Islet of Langerhans (tissue), 1 donor: ENCODE measurements around the gene PPTC7.
"Not testable (repeated sequence)": the region's sequence is repeated elsewhere in the genome, so short reads cannot be mapped to it uniquely, and the experiment has no call there.

Experiments used
- FAIRE-seq: peaks from one replicate; lab custom pipeline; 2011; peaks lifted over from hg19 to GRCh38; lab: Jason Lieb, UNC

The PPTC7 gene

GRCh38 chr12:110585231-110585799, 2.2 kb upstream of the PPTC7 start:
- no peak for FAIRE-seq

- FAIRE-seq = no peak
Measured at GRCh38 chr12:110582276-110583136, 612 bp downstream of the PPTC7 start.

DNA sequence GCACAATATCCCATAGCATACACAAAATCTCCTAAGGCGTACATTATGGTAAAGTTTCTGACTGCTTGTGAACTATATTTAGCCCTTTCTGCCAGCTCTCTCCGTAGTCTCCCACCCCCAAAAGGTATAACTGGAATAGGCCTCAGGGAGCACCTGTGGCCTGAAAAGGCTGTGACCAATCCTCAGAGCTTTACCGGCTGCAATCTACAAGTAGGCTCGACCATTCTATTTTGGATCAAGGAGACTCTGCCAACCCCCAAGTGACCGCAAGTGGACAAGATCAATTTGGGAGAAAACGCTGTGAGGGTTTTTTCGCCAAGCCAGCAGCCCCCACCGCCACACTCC, 1.2 kb downstream of the PPTC7 start:
- FAIRE-seq = no peak

GRCh38 chr12:110579535-110580253, 3.4 kb downstream of the PPTC7 start:
- no peak for FAIRE-seq

GRCh38 chr12:110578694-110579534, 4.2 kb downstream of the PPTC7 start:
- no peak for FAIRE-seq

DNA sequence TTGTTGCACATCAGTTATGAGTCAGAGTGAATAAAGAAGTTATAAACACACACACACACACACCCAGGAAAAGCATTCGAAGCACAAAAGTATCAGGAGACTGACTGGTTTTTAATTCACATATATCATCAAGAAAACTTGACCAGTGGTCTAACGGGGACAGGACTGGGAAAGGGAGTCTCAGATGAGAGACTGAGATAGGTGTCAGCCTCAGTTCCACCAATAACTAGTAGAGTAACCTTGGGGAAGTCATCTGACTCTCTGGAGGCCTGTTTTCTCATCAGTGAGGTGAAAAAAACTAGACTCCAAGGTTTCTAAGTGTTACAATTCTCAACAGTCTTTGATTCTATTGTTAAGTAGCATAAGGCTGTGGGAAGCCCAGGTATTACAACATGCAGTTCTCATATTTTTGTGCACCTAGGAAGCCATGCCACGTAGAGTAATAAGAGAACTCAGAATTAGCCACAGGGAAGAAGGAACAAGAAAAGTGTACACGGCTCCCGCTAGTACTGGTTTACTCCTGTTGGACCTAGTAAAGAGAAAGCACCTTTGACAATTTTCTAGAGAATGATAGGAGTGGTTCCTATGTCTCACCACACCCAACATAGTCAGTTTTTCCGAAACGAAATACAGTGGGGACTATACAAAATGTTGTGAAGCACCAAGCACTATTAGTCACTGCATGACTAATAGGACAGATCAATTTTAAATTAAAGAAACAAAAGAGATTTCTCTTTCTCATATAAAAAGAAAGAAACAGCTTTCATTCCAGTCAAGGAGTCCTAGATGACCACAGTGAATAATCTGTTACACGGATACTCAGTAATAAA, 5.0 kb downstream of the PPTC7 start:
- FAIRE-seq = no peak

DNA sequence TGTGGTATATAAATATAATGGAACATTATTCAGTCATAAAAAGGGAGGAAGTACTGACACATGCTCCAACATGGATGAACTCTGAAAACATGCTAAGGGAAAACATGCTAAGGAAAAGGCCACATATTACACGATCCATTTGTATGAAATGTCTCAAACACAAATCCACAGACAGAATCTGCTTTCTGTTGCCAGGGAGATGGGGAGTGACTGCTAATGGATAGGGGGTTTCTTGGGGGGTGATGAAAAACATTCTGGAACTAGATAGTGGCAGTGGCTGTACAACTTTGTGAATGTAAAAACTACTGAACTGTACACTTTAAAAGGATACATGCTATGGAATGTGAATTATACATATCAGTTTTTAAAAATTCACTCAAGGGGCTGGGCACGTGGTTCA, 6.6 kb downstream of the PPTC7 start:
- FAIRE-seq = no peak

- no peak for FAIRE-seq
Measured at GRCh38 chr12:110575326-110575725, 7.8 kb downstream of the PPTC7 start.

GRCh38 chr12:110574717-110575230, 8.3 kb downstream of the PPTC7 start:
- not testable (repeated sequence) for FAIRE-seq

DNA sequence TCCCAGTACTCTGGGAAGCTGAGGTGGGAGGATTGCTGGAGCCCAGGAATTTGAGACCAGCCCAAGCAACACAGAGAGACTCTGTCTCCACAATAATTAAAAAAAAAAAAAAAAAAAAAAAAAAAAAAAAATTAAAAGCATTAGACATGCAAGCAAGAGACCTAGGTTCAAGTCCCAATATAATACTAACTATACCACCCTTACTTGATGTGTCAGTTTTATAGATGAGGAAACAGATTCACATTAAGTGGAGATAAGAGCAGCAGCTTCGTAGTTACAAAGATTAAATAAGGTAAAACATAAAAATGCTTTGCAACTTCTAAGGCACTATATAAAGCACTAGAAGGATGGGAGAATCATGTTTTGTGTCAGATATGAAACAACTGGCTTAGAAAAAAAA, 9.1 kb downstream of the PPTC7 start:
- FAIRE-seq = no peak

- FAIRE-seq = not testable (repeated sequence)
Measured at GRCh38 chr12:110570798-110571197, 12.3 kb downstream of the PPTC7 start.

DNA sequence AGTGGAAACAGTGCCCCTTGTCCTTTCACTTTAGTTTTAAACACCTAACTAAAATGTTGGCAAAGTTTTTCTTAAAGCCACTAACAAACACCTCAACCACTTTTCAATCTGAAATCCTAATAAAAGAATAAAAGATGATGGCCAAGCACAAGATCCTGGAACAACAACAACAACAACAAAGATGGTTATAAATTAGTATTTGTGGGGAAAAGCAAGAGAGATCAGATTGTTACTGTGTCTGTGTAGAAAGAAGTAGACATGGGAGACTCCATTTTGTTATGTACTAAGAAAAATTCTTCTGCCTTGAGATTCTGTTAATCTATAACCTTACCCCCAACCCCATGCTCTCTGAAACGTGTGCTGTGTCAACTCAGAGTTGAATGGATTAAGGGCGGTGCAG, 13.3 kb downstream of the PPTC7 start:
- not testable (repeated sequence) for FAIRE-seq

DNA sequence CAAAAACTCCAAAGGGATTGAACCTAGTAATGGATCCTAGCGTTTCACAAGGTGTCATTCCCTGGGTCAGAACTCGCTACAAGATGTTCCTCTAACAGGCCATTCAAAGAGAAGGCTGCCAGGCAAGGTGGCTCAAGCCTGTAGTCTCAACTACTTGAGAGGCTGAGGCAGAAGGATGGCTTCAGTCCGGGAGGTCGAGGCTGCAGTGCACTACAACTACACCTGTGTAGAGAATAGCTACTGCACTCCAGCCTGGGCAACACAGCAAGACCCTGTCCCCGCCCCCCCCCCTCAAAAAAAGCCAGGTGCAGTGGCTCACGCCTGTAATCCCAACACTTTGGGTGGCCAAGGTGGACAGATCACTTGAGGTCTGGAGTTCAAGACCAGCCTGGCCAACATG, 14.4 kb downstream of the PPTC7 start:
- FAIRE-seq = no peak

GRCh38 chr12:110566993-110567392, 16.1 kb downstream of the PPTC7 start:
- no peak for FAIRE-seq

DNA sequence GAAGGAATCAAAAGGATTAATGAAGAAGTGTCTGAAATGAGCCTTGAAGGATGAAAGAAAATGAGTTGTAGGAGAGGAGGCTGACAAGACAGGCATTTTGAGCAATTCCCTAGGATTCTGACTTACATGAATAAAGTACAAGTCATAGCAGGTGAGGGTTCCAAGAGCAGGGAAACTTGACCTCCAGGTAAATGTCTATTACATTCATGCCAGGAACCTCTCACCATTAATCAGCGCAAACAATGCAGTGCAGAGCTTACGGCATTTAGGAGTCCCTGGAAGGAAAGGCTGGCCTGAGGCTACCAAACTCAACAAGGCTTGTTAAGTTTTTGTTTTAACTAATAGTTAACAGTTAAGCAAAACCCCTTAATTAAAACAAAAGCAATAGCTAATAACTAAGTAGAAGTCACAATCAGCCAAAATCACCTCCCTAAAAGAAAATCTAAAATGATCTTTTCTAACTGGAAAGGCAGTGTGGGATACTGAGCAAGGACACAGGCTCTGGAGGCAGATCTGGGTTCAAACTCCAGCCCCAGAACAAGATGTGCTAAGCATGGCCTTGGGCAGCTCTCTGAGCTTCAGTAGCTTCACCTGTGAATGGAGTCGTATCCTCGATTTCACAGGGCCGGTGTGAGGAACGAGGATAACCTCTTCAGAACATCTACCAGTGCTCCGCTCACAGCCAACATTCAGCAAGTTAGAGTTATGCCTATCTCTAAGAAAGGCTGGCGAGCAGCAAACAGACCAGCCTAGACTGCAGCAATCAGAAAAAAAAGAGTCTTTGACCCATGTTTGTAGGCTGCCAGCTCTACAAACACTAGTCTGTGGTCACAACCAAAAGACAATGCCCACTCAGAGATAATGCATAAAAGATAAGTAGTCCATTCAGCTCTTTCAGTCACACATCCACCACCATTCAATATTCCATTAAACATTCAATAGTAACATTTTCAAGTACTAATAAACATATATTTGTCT, 16.9 kb downstream of the PPTC7 start:
- FAIRE-seq = no peak

DNA sequence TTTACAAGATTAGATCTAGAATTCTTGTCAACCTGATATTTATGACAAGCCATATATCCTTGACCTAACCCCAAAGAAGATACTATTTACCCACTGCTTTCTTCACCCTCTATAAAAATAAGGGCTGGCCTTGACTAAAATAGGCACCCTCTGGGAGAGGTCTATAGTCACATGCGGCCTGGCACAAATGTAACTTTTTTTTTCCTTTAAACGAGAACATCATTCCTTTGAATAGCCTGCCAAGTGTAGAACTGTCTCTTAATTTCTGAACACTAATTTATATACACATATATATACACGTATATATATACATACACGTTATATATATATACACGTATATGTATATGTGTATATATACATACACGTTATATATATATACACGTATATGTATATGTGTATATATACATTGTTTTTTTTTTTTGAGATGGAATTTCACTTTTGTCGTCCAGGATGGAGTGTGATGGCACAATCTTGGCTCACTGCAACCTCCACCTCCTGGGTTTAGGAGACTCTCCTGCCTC, 18.6 kb downstream of the PPTC7 start:
- FAIRE-seq = no peak

DNA sequence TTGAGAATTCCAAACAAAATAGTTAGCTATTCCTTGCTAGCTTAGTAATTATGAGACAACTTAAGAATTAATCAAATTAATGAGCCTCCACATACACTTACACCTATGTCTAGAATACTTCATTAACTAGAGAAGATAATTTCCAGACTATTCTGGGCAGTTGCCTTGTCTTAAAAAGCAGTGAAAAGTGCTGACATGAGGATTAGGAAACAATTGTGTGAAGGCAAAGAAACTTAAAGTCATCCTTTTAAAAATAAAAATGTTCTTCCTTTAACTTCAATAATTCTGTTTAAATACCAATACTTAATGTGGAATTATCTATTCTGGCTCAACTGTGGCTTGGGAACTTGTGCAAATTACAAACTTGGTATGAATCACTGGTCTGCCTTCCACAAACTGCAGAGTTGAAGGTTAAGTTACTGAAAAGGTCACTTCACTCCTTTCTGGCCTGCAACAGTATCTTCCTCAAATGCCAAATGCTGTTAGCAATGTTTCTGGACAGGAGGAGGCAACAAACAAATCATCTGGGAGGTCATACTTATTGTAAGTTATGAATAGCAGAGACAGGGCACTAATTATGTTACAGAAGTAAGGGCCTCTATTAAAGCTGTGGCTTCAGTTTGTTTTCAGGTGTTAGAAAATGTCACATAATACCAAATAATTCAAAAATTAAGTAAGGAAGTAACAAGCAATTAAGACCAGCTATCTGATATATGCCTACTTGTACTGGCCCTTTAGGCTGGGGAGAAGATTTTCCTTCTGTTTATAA, 19.2 kb downstream of the PPTC7 start:
- no peak for FAIRE-seq

DNA sequence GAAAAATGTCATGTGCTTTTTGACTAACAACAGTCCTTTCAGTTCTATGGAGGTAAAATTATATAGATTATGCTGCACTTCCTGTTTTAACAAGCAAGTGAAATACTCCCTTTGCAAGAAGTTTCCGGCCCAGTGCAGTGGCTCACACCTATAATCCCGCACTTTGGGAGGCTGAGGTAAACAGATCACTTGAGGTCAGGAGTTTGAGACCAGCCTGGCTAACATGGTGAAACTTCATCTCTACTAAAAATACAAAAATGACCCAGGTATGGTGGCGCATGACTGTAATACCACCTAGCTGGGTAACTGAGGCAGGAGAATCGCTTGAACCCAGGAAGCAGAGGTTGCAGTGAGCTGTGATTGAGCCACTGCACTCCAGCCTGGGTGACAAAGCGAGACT, 20.7 kb downstream of the PPTC7 start:
- FAIRE-seq = not testable (repeated sequence)
